Stimulated activated CD4-positive, alpha-beta T cell treated with anti-CD3 and anti-CD28 coated beads, Interleukin-15, amount 100 ng/mL, for 48 hours (primary cell): ENCODE results near the gene TSPAN5.

Source experiments
- DNase-seq, 2 donors: peaks; one replicate each; pipeline ENCODE4 v3.0.0-alpha.2; 2020; ENCODE audit warnings: low read depth in 2 of 2

Gene TSPAN5

GRCh38 chr4:98643755-98644154, 14.7 kb downstream of the TSPAN5 start:
- no peak for DNase-seq

DNA sequence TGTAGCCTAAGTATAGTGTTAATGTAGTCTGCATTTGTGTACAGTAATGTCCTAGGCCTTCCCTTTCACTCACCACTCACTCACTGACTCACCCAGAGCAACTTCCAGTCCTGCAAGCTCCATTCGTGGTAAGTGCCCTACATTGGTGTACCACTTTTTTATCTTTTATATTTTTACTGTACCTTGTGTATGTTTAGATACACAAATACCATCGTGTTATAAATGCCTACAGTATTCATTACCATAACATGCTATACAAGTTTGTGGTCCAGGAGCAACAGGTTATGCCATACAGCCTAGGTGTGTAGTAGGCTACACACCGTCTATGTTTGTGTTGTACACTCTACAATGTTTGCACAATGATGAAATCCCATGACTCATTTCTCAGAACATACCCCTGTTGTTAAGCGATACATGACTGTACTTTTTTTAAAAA, 15.4 kb downstream of the TSPAN5 start:
- DNase-seq: no peak

DNA sequence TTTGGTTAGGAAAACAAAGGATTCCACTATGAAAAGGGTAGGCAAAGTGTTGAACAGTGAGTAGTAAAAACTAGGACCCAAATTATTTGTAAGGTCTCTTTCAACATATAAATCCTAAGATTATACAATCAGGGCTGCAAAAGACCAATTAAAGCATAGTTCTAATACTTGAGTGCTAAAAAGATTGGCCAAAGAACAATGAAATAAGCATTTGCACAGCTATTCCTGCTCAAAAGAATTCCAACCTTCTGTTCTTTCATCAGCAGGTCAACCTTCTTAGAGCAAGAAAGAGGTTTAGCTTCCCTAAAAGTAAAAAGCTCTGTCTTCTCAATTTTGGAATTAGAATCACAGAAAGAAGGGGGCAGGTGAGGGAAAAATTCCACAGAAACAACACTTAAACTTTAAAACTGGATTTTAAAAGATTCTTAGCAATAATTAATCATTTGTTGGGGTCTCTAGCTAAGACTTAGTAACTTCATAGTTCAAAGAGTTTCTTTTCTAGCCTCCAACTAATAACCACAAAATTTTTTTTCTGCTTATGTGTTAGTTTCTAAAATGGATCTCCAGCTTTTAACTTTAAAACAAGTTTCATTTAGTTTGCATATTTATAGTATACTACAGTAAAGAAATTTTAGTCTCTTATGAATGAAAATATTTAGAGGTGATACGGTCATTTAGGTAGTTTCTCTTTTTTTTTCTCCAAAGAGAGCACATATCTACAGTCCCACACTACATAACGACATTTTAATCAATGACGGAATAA, 16.3 kb downstream of the TSPAN5 start:
- DNase-seq: no peak

- no peak for DNase-seq
Measured at GRCh38 chr4:98641376-98641775, 17.0 kb downstream of the TSPAN5 start.

DNA sequence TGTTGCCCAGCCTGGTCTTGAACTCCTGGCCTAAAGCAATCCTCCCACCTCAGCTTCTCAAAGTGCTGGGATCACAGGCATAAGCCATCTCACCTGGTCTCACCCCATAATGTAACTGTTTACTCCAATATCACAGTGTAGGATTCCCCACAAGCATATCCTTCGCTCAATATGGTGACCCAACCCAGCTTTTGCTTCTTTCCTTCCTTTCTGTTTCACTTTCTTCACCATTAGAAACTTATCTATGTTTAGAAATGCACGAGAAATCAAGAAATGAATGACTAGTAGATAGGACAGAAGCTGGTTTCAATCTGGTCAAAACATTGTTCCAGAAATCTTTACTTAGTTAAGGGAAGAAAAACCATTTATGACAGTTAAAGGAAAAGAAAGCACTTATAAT, 18.9 kb downstream of the TSPAN5 start:
- DNase-seq: no peak

GRCh38 chr4:98639108-98639507, 19.3 kb downstream of the TSPAN5 start:
- no peak for DNase-seq

GRCh38 chr4:98638661-98639060, 19.8 kb downstream of the TSPAN5 start:
- DNase-seq: no peak

DNA sequence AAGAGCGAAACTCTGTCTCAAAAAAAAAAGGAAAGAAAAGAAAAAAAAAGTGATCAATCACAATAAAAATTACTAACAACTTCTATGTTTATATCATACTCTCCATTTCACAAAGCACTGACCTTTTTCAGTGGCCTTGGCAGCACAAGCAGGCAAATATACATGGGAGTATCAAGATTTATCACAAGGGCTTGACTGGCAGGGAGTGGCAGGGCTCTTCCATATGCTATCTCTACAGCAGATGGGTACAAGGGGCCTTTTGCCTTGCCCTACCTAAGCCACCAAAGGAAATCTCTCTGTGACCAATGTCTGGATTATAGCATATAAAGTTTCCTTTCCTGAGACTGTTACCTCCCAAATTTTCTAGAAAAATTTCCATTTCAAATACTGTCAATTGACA, 24.4 kb downstream of the TSPAN5 start:
- DNase-seq: no peak

GRCh38 chr4:98633159-98633558, 25.3 kb downstream of the TSPAN5 start:
- DNase-seq: no peak

- DNase-seq: no peak
Measured at GRCh38 chr4:98632258-98632657, 26.2 kb downstream of the TSPAN5 start.

GRCh38 chr4:98631506-98631905, 26.9 kb downstream of the TSPAN5 start:
- DNase-seq: no peak

GRCh38 chr4:98630737-98631454, 27.5 kb downstream of the TSPAN5 start:
- DNase-seq: no peak

- DNase-seq: no peak
Measured at GRCh38 chr4:98627531-98628257, 30.7 kb downstream of the TSPAN5 start.

GRCh38 chr4:98626350-98626749, 32.1 kb downstream of the TSPAN5 start:
- DNase-seq: no peak

- DNase-seq: no peak
Measured at GRCh38 chr4:98625920-98626319, 32.5 kb downstream of the TSPAN5 start.

DNA sequence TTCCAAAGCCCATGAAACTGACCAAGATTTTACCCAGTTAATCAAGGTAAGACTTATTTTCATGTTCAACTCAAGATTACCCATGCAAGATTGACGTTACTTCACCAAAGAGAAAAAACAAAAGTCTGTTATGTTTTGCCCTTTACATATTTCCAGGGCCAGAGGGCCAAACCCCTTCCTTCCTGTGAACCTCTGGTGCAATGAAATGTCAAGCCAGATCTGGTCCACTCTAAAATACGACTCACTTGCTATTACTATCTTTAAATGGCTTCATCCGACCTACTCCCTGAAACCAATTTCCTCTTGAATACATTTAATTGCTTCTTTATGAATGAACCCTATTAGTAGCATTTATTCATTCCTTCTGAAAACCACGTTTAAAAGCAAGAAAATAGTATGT, 33.0 kb downstream of the TSPAN5 start:
- DNase-seq: no peak

DNA sequence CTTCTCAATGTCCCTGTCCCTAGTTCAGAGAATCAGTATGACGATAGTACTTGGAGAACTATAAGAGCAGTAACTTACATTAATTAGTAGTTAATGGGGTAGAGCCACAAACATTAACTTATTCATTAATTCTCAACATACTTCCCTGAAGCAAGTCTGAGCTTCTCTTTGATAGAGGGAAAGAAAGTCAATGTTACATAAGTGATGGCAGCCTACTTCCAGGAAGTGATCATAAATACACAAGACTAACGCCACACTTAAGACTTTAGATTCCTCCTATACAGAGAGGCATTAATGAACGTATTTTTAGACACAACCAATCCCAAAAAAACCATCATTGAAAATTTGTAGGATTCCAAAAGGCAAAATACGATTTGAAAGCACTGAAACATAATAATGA, 33.8 kb downstream of the TSPAN5 start:
- no peak for DNase-seq

DNA sequence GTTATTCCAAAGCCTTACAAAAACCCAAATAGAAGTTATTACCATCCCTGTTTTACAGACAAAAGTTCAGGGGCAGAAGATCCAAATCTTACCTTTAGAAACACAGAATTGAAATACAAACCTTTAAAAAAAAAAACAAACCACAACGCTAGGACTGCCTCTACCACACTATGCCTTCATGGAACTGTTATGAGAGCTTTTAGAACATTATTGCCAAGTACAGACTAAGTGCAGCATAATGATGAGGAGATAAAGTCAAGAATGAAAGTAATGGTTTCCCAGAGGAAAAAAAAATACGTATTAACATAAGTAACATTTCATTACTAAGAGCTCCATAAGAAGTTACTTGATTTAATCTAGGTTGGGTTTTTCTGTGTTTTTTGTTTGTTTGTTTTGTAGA, 34.3 kb downstream of the TSPAN5 start:
- DNase-seq: no peak

DNA sequence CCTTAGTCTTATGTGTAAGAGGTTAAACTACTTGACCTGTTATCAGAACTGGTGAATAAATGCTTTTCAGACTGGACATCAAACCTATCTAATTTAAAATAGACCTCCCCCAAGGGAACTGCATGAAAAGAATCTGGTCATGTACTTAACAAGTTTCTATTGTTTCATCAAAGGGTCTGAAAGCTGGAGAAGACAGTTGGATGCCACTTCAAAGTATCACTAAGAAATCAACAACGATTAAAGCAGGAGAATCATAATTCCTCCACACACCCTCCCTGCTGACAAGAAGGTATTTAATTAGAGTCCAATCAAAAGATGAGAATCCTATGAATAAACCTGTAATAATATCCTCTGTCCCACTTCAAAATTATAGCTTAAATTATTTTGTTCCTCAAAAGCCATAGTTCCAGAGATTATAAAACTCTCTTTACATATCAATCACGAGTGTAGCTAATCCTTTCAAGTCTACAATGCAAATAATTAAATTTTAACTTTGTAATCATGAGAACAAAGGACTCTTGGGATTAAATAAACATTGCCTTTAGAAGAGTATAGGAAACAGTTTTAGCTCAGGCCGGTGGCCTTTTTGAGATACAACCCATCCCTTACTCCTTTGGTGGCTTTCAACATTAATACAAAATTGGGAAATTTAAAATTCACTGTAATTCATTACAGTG, 35.1 kb downstream of the TSPAN5 start:
- DNase-seq: no peak

GRCh38 chr4:98620087-98620784, 38.2 kb downstream of the TSPAN5 start:
- no peak for DNase-seq

- no peak for DNase-seq
Measured at GRCh38 chr4:98619180-98619579, 39.2 kb downstream of the TSPAN5 start.

- no peak for DNase-seq
Measured at GRCh38 chr4:98618680-98619079, 39.7 kb downstream of the TSPAN5 start.
